Stimulated activated CD8-positive, alpha-beta memory T cell treated with anti-CD3 and anti-CD28 coated beads, Interleukin-12 subunit alpha, Interleukin-12 subunit beta, amount 100 ng/mL, for 1 hour (primary cell): Measurements from ENCODE around the gene FAM185A.
"Not testable (repeated sequence)": the region's sequence is repeated elsewhere in the genome, so short reads cannot be mapped to it uniquely, and the experiment has no call there.

Source experiments
- DNase-seq: peaks from one replicate; pipeline ENCODE4 v3.0.0-alpha.2; 2020; ENCODE audit warnings: low read depth

The FAM185A gene

GRCh38 chr7:102830197-102830596 lies 81.4 kb downstream of the FAM185A start:
- DNase-seq: no peak

GRCh38 chr7:102832674-102833073 lies 83.9 kb downstream of the FAM185A start:
- no peak for DNase-seq

- DNase-seq: no peak
These were observed 84.5 kb downstream of the FAM185A start for GRCh38 chr7:102833343-102833742.

- no peak for DNase-seq
These were observed 85.7 kb downstream of the FAM185A start for GRCh38 chr7:102834466-102834865.

GRCh38 chr7:102834999-102835398 lies 86.2 kb downstream of the FAM185A start:
- no peak for DNase-seq

- DNase-seq: no peak
These were observed 87.6 kb downstream of the FAM185A start for GRCh38 chr7:102836191-102836919.

GRCh38 chr7:102836977-102837376 lies 88.2 kb downstream of the FAM185A start:
- no peak for DNase-seq

- DNase-seq: no peak
These were observed 89.0 kb downstream of the FAM185A start for GRCh38 chr7:102837802-102838201.

GRCh38 chr7:102838572-102839101 lies 89.8 kb downstream of the FAM185A start:
- not testable (repeated sequence) for DNase-seq

- no peak for DNase-seq
These were observed 91.6 kb downstream of the FAM185A start for GRCh38 chr7:102840404-102840803.

- no peak for DNase-seq
These were observed 92.5 kb downstream of the FAM185A start for GRCh38 chr7:102841290-102841689.

- DNase-seq: no peak
These were observed 93.5 kb downstream of the FAM185A start for GRCh38 chr7:102842284-102842683.

- DNase-seq: no peak
These were observed 95.1 kb downstream of the FAM185A start for GRCh38 chr7:102843850-102844249.

- DNase-seq: no peak
These were observed 96.5 kb downstream of the FAM185A start for GRCh38 chr7:102845346-102845745.

- no peak for DNase-seq
These were observed 100.3 kb downstream of the FAM185A start for GRCh38 chr7:102849079-102849478.

- no peak for DNase-seq
These were observed 100.7 kb downstream of the FAM185A start for GRCh38 chr7:102849538-102849937.

GRCh38 chr7:102856036-102856435 lies 107.2 kb downstream of the FAM185A start:
- DNase-seq: no peak
